HG02759 (cell line): ENCODE results near the gene PI3.

ENCODE experiments used
- ATAC-seq: cut with Tn5 transposase; IDR thresholded peaks from one replicate; pipeline ENCODE4 v1.9.1; 2021; ENCODE audit warnings: mild to moderate bottlenecking, moderate library complexity; ENCODE audit not compliant: unreplicated experiment

Gene PI3

GRCh38 chr20:45183084-45183483 lies 8.4 kb downstream of the PI3 start:
- ATAC-seq, result no peak

GRCh38 chr20:45187693-45188092 lies 13.0 kb downstream of the PI3 start:
- ATAC-seq, result no peak

GRCh38 chr20:45189067-45189609 lies 14.4 kb downstream of the PI3 start:
- no peak for ATAC-seq

- ATAC-seq, result no peak
Observed at GRCh38 chr20:45189861-45190260, 15.2 kb downstream of the PI3 start.

GRCh38 chr20:45191926-45192325 lies 17.2 kb downstream of the PI3 start:
- ATAC-seq, result no peak

GRCh38 chr20:45193331-45193730 lies 18.6 kb downstream of the PI3 start:
- ATAC-seq, result no peak

- no peak for ATAC-seq
Observed at GRCh38 chr20:45206725-45207124, 32.0 kb downstream of the PI3 start, which contains the start of gene SEMG1. TSS of gene SEMG1 (plus strand) at chr20:45207033. CDS start at chr20:45207054, 21 bp downstream.

GRCh38 chr20:45209924-45210323 lies 35.2 kb downstream of the PI3 start:
- no peak for ATAC-seq

GRCh38 chr20:45211569-45212474 lies 37.1 kb downstream of the PI3 start:
- ATAC-seq, result no peak

- ATAC-seq, result no peak
Observed at GRCh38 chr20:45212836-45213235, 38.1 kb downstream of the PI3 start.

GRCh38 chr20:45218124-45218523 lies 43.4 kb downstream of the PI3 start:
- no peak for ATAC-seq

GRCh38 chr20:45218636-45219035 lies 43.9 kb downstream of the PI3 start:
- ATAC-seq, result no peak

- ATAC-seq, result no peak
Observed at GRCh38 chr20:45221076-45221475, 46.4 kb downstream of the PI3 start, which contains the start of gene SEMG2. TSS of gene SEMG2 (plus strand) at chr20:45221373. CDS start at chr20:45221390, 17 bp downstream.

GRCh38 chr20:45223136-45223535 lies 48.4 kb downstream of the PI3 start:
- no peak for ATAC-seq
